ENCODE measurements around the gene APIP. TPM values are rescaled to one million over a fixed set of nuclear protein-coding genes. Genes with fewer than 3 reads are reported as not detected.

Gene APIP
- total RNA-seq, 1 experiment from 2014 or later: 31.3 TPM

- no peak overlapping the region for H3K18ac ChIP-seq (ENCODE audit: insufficient read length, low read depth, low read length)
- no peak overlapping the region for H4K8ac ChIP-seq (replicated peaks; ENCODE audit: insufficient read length, low read depth, low read length)
- Mint-ChIP-seq H3K27me3 (ENCODE audit: low read depth) (no peaks in the 10 kb centered on the region), H3K36me3 (ENCODE audit: insufficient read depth in 1 of 3, low read depth in 3 of 3) (peaks cover 17 to 22% (median 17%) of the 10 kb centered on the region in 3 experiments; a peak in 6 of 7 replicates), H3K9me3 (no peaks in the 10 kb centered on the region; a peak in 1 of 5 replicates), H3K27ac (no peak overlapping the region), H3K4me3 (no peak overlapping the region), H3K4me1 (peaks cover under 1 to 6% of the 10 kb centered on the region in 2 experiments)
- H4K5ac ChIP-seq (ENCODE audit: insufficient read length, low read depth, low read length): no peak overlapping the region
- H2AK5ac ChIP-seq (ENCODE audit: insufficient read length, low read length): no peak overlapping the region
- H3K56ac ChIP-seq (ENCODE audit: insufficient read length, low read depth, low read length): no peak overlapping the region
- WGBS (ENCODE audit: extremely low coverage, insufficient read length, low lambda C conversion rate): no CpG with 5 or more reads among the region's 4 CpGs
- no peak overlapping the region for H3K23ac ChIP-seq (ENCODE audit: insufficient read length, low read depth, low read length)
- H3K4me2 ChIP-seq (ENCODE audit: insufficient read depth, insufficient read length, low read length): no peak overlapping the region
- H3K27ac ChIP-seq (ENCODE audit: insufficient read length, low read depth, low read length): no peak overlapping the region
- no peak overlapping the region for H3K9ac ChIP-seq (ENCODE audit: extremely low read depth, insufficient read length, low read length)
- H3K14ac ChIP-seq (ENCODE audit: insufficient read depth, low read length): no peak overlapping the region
- no peak for DNase-seq
- no peak overlapping the region for H2BK15ac ChIP-seq (ENCODE audit: low read depth, low read length)
- no peak overlapping the region for H2BK5ac ChIP-seq (ENCODE audit: insufficient read length, low read length)
- H3K23me2 ChIP-seq (ENCODE audit: insufficient read length, low read depth, low read length, poor library complexity, severe bottlenecking): no peaks in the 10 kb centered on the region
- H3K4me1 ChIP-seq (ENCODE audit: insufficient read depth, low read length): peaks cover 5% of the 10 kb centered on the region; the same call in 1 of the 2 replicates
- H3K79me1 ChIP-seq (ENCODE audit: insufficient read depth, low read depth, low read length, poor library complexity, severe bottlenecking): no peaks in the 10 kb centered on the region
- no peaks in the 10 kb centered on the region for H3K27me3 ChIP-seq (ENCODE audit: insufficient read depth, low read length)
- no peaks in the 10 kb centered on the region for H4K20me1 ChIP-seq (ENCODE audit: control insufficient read depth, insufficient read depth, insufficient read length)
- H3K79me2 ChIP-seq (ENCODE audit: insufficient read depth, low read length): peaks cover 4% of the 10 kb centered on the region; the same call in 1 of the 2 replicates
- no peak for TF ChIP-seq CTCF (conservative IDR thresholded peaks at IDR 0.05)
- no peak overlapping the region for H3T11ph ChIP-seq (ENCODE audit: low read length)
- no peaks in the 10 kb centered on the region for H3K9me3 ChIP-seq (ENCODE audit: control insufficient read depth, low read depth, low read length)
- H2BK12ac ChIP-seq (ENCODE audit: insufficient read length, low read depth, low read length): no peak overlapping the region
- no peak overlapping the region for H2AFZ ChIP-seq (ENCODE audit: low read length)
- no peak overlapping the region for H3K4ac ChIP-seq (ENCODE audit: low read depth, low read length)
- no peak overlapping the region for H2BK20ac ChIP-seq (ENCODE audit: low read depth, low read length, poor library complexity, severe bottlenecking)
- no peak overlapping the region for H4K91ac ChIP-seq (ENCODE audit: insufficient read length, low read depth, low read length)
- H2BK120ac ChIP-seq (ENCODE audit: low read depth, low read length, poor library complexity, severe bottlenecking): no peak overlapping the region
These were observed 6.2 kb downstream of the APIP start for GRCh38 chr11:34909955-34910354.
